Lung (tissue), 13 donors: ENCODE data around the gene VTCN1. TPM values are rescaled to one million over a fixed set of nuclear protein-coding genes. Genes with fewer than 3 reads are reported as not detected.

Source experiments
- ATAC-seq: fragments of 200-7000 bp; cut with Tn5 transposase; one replicate; pipeline ENCODE4 v1.9.1; 2020; ENCODE audit warnings: moderate number of reproducible peaks; ENCODE audit not compliant: insufficient read depth, low FRiP score
- DNase-seq, 3 donors: peaks; one replicate each; pipeline ENCODE4 v3.0.0-alpha.2; 2013 to 2017
- H3K27ac ChIP-seq, 2 donors: one replicate each; pipeline ENCODE4 v1.5.1; 2013; ENCODE audit warnings: mild to moderate bottlenecking in 2 of 2, moderate library complexity in 2 of 2, control low read depth in 1 of 2, inconsistent platforms in 1 of 2, low read depth in 1 of 2, low read length in 1 of 2
- H3K27me3 ChIP-seq, 3 donors: one replicate each; pipeline ENCODE4 v1.5.1; 2013; ENCODE audit warnings: low read length in 2 of 3; ENCODE audit not compliant: control insufficient read depth in 3 of 3, insufficient read depth in 3 of 3
- H3K36me3 ChIP-seq, 4 donors: one replicate each; pipeline ENCODE4 v1.5.1; 2013; ENCODE audit warnings: low read length in 4 of 4, mild to moderate bottlenecking in 1 of 4, moderate library complexity in 1 of 4; ENCODE audit not compliant: control insufficient read depth in 4 of 4, insufficient read depth in 4 of 4
- H3K4me1 ChIP-seq, 5 donors: one replicate each; pipeline ENCODE4 v1.5.1; 2013; ENCODE audit warnings: low read length in 5 of 5, mild to moderate bottlenecking in 2 of 5, moderate library complexity in 1 of 5; ENCODE audit not compliant: control insufficient read depth in 5 of 5, insufficient read depth in 5 of 5
- H3K4me3 ChIP-seq: one replicate; pipeline ENCODE4 v1.5.1; 2013; ENCODE audit warnings: mild to moderate bottlenecking, control low read depth, moderate library complexity
- H3K9ac ChIP-seq, 2 donors: one replicate each; pipeline ENCODE4 v1.5.1; 2013; ENCODE audit warnings: low read length in 2 of 2, control low read depth in 1 of 2; ENCODE audit not compliant: insufficient read depth in 1 of 2
- H3K9me3 ChIP-seq, 4 donors: one replicate each; pipeline ENCODE4 v1.5.1; 2013; ENCODE audit warnings: low read length in 3 of 4, mild to moderate bottlenecking in 1 of 4, moderate library complexity in 1 of 4; ENCODE audit not compliant: control insufficient read depth in 4 of 4, insufficient read depth in 3 of 4
- WGBS, 2 donors: extraction: QIAGEN DNeasy Blood & Tissue Kit; methylation state at CpG; one replicate each; pipeline ENCODE4 v1.1.7; 2013; 5-methylcytosine and 5-hydroxymethylcytosine counted together
- polyA plus RNA-seq, 2 donors: library from polyadenylated mRNA; stranded (reverse); fragments of 200-250 nt; gene quantifications; one replicate each; pipeline ENCODE4 v1.2.1, GENCODE V29; 2013
- small RNA-seq: library from RNA; depleted of rRNA; stranded (forward); fragments of <200 nt; gene quantifications from one replicate; pipeline ENCODE3, GENCODE V24; 2014; ENCODE audit warnings: low replicate concordance
- total RNA-seq, 2 donors: library from RNA; depleted of rRNA in 1 of 2; stranded (reverse); fragments of >200 nt in 1 of 2; gene quantifications; one replicate each; pipeline ENCODE4 v1.2.1, GENCODE V29; 2014 to 2021
- TF ChIP-seq, protein P1 (sequence below): IDR thresholded peaks from 2 replicates; pipeline ENCODE4 v1.5.1; 2012; ENCODE audit warnings: mild to moderate bottlenecking; ENCODE audit errors: control extremely low read depth, extremely low read depth
- donor health status: control.
- donor health status: control.
- donor health status: Bipolar disorder and iron deficiency.
- donor health status: healthy.
- donor health status: DM: yes; HTN: yes; CAD: no.

The VTCN1 gene
- total and polyA plus RNA-seq, 4 donors: 0.45 to 3.9 (median 1.9) TPM

DNA sequence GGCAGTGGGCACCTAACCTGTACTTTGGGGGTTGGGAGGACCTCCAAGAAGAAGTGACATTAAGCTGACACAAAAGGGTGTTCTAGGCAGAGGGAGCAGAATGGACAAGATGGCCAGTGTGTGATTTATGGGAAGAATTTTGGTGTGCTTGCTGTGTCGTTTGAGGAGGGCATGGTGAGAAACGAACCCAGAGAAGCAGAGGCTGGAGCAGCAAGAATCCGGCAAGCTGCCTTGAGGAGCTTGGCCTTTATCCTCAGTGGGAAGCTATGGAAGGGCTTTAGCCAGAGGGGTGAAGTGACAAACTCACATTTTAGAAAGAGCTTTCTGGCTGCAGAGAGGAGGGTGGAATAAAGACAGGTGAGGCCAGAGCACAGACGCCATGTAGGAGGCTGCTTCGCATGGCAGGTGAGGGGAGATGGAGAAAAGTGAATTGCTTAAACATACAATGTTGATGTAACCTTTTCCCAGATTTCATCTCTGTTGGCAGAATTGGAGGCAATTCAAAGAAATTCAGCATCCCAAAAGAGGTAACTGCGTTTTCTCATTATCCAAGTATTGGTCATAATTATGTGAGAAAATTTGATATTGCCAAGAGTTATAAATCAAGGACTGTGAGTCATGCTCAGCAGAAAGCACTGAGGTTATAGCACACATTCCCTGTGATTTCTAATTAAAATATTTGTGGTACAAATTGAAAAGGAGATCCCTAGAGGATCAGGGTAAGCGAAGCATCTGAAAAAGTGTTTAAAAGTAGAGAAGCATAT, 115.7 kb downstream of the VTCN1 start:
- no peaks in the 10 kb centered on the region for H3K9me3 ChIP-seq
- H3K9ac ChIP-seq: no peak overlapping the region
- TF ChIP-seq, protein P1, sequence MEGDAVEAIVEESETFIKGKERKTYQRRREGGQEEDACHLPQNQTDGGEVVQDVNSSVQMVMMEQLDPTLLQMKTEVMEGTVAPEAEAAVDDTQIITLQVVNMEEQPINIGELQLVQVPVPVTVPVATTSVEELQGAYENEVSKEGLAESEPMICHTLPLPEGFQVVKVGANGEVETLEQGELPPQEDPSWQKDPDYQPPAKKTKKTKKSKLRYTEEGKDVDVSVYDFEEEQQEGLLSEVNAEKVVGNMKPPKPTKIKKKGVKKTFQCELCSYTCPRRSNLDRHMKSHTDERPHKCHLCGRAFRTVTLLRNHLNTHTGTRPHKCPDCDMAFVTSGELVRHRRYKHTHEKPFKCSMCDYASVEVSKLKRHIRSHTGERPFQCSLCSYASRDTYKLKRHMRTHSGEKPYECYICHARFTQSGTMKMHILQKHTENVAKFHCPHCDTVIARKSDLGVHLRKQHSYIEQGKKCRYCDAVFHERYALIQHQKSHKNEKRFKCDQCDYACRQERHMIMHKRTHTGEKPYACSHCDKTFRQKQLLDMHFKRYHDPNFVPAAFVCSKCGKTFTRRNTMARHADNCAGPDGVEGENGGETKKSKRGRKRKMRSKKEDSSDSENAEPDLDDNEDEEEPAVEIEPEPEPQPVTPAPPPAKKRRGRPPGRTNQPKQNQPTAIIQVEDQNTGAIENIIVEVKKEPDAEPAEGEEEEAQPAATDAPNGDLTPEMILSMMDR: no peak
- no peak overlapping the region for H3K27ac ChIP-seq
- peaks cover 0 to 10% (median 8%) of the 10 kb centered on the region in 4 donors for H3K36me3 ChIP-seq
- H3K4me1 ChIP-seq: peaks cover 0 to 12% (median 2%) of the 10 kb centered on the region in 5 donors
- ATAC-seq (no peak), DNase-seq (no peak)
- H3K27me3 ChIP-seq: no peaks in the 10 kb centered on the region
- no peak overlapping the region for H3K4me3 ChIP-seq
- 87 to 90% methylated on average over 7 of the region's 7 CpGs for WGBS, 2 donors

DNA sequence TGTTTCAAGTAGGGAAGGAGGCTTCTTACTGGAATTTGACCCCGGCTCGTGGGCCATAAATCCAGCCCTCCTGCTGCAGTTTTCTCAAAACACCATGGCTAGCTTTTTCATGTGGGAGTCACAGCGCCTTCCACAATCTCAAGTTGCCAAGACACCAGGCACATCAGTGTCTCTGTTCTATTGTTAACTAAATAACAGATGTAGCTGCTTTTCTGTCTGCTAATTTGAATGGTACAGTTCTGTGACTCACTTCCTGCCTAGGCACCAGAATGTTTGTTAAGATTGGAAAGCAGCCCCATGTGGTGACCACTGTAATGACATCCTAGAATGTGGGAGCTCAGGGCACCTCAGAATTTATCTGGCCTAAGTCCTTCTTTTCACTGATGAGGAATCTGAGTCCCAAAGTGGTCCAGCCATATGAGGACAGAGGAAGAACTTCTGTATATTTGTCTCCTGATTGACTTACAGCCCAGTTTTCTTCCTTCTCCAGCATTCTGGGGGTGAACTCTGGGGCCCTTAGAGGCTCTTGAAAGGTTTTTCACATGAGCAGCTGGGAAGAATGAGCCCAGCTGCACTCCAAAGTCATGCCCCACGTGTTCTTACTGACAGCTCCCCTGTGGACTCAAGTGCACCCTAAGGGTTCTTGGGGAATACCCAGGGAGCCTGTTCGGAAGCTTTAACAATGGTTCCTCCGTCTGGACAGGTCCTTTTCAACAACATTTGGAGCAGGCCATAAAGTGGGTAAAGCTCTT, 116.7 kb downstream of the VTCN1 start:
- Histone ChIP-seq H3K4me3 (no peak overlapping the region), H3K4me1 (peaks cover 0 to 12% (median 2%) of the 10 kb centered on the region in 5 donors), H3K9ac (no peak overlapping the region), H3K9me3 (no peaks in the 10 kb centered on the region), H3K27ac (no peak overlapping the region), H3K36me3 (peaks cover 0 to 11% (median 6%) of the 10 kb centered on the region in 4 donors), H3K27me3 (no peaks in the 10 kb centered on the region)
- DNase-seq (no peak), ATAC-seq (peak; percentile 63)
- 82 to 90% methylated on average over 6 of the region's 6 CpGs for WGBS, 2 donors
- TF ChIP-seq, protein P1: no peak

Small RNAs within 50 kb of the gene (small RNA-seq; reads per million reads assigned to genes)
- gene MIR942 (1.5 reads per million, percentile 88 among the genes with 10 or more reads in this experiment), gene RF00017 (not detected)

Other genes starting within 250 kb of the VTCN1 start
- 1 to 10 TPM; 2.2 to 6.7 TPM for gene CD101, start 209.2 kb downstream of the VTCN1 start, total RNA-seq
- 10 to 100 TPM in 1 of 2 donors, 1 to 10 TPM in 1; 2.0 to 17.8 TPM for gene CD101, start 209.2 kb downstream of the VTCN1 start, polyA plus RNA-seq
- 10 to 100 TPM; 17.9 to 21.0 TPM for gene TTF2, start 150.6 kb downstream of the VTCN1 start, total RNA-seq
- 1 to 10 TPM; 3.9 to 5.2 TPM for gene TTF2, start 150.6 kb downstream of the VTCN1 start, polyA plus RNA-seq
- gene TRIM45, start 89.2 kb downstream of the VTCN1 start, total RNA-seq: 1 to 10 TPM; 3.1 to 6.0 TPM
- 1 to 10 TPM in 1 of 2 donors, under 1 TPM in 1; 0.41 to 2.8 TPM for gene TRIM45, start 89.2 kb downstream of the VTCN1 start, polyA plus RNA-seq
- gene MAN1A2, start 156.5 kb upstream of the VTCN1 start, total RNA-seq: 10 to 100 TPM; 39.3 to 56.3 TPM
- gene MAN1A2, start 156.5 kb upstream of the VTCN1 start, polyA plus RNA-seq: 10 to 100 TPM in 1 of 2 donors, 1 to 10 TPM in 1; 6.4 to 11.3 TPM